GM18907 (cell line): Measurements from ENCODE around the gene PDHB.

Experiments
- ATAC-seq: cut with Tn5 transposase; IDR thresholded peaks from one replicate; pipeline ENCODE4 v1.9.1; 2021; ENCODE audit warnings: mild to moderate bottlenecking, moderate library complexity; ENCODE audit not compliant: unreplicated experiment

PDHB gene

DNA sequence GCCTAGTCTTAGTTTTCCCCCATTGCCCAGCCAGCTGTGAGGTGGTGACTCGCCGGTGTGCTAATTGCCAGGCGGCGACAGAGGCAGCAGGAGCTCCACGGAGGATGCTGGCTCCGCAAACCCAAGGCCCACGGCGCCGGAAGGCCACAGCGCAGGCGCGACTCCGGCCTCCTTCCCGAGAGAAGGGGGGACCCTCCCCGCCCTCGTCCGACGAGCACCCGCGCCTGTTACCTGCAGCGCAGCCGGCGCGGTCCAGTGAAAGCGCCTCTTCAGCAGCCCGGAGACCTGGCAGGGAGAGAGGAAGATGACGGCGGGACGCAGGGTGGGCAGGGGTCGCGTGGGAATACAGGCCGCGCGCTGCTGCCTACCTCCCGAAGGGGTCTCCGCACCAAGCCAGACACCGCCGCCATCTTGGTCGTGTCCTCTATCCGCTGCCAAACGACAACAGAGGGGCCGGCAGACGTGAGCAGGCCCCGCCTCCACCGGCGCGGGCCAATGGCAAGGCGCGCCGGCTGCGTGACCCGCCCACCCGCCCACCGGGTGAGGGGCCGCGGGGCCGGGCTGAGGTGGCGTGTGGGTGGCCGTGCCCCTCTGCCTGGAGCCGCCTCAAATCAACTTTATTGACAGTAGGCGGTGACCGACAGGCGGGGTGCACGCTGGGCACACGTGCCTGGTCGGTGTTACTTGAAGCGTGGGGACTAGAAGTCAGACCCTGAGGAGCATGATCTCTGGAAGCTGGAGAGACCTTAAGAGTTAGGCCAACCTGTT, at the start of gene PDHB:
PDHB (minus strand) TSS at position 433 of the 768 bp plus-strand sequence; CDS start at position 410, 23 bp downstream.
- ATAC-seq: peak; percentile 98

- ATAC-seq: no peak
Measured at GRCh38 chr3:58482917-58483636, 49.4 kb upstream of the PDHB start.

DNA sequence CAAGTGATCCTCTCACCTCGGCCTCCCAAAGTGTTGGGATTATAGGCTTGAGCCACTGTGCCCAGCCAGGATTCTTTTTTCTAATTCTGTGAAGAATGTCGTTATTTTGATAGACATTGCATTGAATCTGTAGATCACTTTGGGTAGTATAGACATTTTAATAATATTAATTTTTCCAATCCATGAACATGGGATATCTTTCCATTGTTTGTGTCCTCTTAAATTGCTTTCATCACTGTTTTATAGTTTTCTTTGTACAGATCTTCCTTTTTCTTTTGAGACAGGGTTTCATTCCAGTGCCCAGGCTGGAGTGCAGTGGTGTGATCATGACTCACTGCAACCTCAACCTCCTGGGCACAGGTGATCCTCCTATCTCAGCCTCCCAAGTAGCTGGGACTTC, 46.7 kb upstream of the PDHB start:
- no peak for ATAC-seq

DNA sequence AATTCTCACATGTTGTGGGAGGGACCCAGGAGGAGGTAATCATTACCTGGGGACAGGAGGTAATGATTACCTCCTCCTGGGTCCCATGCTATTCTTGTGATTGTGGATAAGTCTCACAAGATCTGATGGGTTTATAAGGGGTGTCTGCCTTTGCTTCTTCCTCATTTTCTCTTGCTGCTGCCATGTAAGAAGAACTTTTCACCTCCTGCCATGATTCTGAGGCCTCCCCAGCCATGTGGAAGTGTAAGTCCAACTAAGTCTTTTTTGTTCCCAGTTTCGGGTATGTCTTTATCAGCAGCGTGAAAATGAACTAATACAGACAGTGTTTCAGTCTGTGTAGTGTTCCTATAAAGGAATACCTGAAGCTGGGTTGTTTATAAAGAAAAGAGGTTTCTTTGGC, 45.1 kb upstream of the PDHB start:
- ATAC-seq: no peak

DNA sequence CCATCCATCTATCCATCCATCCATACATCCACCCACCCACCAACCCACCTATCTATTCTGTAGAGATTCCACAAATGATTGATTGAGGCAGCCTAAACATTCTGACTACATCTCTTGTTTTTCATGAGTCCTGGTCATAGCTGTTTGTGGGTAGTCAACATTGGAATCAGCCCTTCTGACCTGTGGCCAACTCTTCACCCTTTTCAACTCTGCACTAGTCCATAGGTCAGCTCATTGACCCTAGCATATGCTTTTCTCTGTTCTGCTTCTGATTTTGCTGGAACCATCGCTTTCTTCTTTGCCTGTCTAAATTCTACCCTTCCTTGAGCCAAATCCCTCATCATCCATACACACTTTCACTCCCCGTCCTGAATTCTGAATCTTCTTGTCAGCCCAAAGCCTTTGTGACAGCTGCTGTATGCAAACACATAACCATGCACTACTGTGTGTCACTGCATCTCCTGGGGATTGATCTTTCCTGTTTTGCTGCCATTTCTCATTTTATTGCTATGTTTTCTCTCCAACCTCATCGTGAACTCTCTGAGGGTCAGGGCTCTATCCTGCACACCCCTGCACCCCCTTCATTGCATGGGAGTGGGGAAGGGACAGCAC, 41.4 kb upstream of the PDHB start:
- ATAC-seq: no peak

- no peak for ATAC-seq
Measured at GRCh38 chr3:58474348-58474911, 40.8 kb upstream of the PDHB start.

DNA sequence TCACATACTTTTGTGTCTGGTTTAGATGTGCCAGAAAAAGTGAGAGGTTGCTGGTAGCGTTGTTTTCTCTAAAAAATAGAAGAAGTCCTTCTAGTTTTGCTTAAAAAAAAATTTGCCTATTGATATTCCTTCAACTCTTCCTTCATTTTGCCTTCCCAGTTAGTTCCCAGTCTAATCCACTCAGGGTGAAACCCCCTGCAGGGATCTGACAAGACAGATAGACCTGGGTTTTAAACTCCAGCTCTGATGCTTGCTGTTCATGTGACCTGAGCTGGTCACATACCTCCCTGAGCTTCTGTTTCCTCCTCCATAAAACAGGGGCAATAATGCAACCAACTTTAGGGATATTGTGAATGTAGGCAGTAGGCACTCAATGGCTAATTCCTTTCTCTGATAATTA, 39.6 kb upstream of the PDHB start:
- no peak for ATAC-seq

DNA sequence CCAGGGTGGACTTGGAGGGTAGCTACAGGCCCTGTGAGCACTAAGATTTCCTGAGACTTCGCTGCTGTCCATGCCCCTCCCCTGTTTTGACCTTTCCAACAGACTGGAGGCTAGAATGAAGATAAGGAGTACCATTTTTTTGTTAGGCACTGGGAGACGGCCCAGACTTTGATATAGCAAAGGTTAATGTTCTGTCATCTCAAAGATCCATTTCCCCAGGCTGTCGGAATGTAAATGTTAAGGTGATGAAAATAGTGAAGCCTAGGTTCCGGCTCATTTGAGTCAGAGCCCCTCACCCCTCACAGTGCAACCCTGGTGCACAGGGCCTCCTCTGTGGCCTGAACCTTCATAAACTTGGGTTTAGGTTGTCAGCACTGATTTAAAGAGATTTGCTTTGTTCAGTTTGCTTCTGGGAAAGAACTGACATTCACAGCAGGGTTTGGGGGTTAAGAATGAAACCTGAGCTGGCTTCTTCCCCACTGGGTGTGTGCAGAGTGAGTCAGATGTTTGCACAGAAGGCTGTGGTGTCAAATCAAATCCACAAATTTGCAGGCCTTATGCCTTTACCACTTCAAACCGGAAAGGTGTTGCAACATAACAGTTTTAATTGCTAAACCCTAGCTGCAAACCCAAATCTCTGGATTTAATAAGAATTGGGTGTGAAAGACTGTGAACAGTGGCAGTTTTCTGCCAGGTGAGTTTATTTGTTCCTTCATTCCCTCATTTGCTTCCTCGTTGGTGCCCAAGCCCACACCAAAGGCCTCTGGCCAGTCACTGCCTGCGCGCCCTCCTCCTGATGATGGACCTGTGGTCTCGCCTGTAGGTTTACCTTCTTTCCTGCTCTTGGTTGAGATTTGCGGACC, 37.6 kb upstream of the PDHB start:
- ATAC-seq: no peak

- ATAC-seq: no peak
Measured at GRCh38 chr3:58470363-58471024, 36.9 kb upstream of the PDHB start.

- ATAC-seq: no peak
Measured at GRCh38 chr3:58469096-58469495, 35.5 kb upstream of the PDHB start.

- no peak for ATAC-seq
Measured at GRCh38 chr3:58466899-58467563, 33.4 kb upstream of the PDHB start.

GRCh38 chr3:58464866-58465265, 31.2 kb upstream of the PDHB start:
- no peak for ATAC-seq

DNA sequence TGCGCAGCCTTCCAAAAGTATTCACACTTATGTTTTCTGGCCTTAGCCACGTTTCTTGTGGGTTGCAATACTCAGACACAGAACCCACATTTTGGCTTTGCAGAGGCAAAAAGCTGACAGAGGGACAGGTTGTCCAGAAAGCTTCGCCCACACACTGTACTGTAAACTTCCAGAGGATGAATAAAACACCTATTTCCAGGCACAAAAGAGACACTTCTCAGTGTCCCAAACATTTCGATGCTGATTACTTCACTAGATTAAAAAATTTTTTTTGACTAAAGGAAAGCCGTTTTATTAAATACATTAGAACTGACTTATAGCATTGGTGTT, 30.3 kb upstream of the PDHB start:
- ATAC-seq: no peak

- peak; percentile 66 for ATAC-seq
Measured at GRCh38 chr3:58463181-58463941, 29.7 kb upstream of the PDHB start.

GRCh38 chr3:58462829-58463180, 29.2 kb upstream of the PDHB start:
- no peak for ATAC-seq

- no peak for ATAC-seq
Measured at GRCh38 chr3:58459160-58459559, 25.5 kb upstream of the PDHB start.

GRCh38 chr3:58452176-58452575, 18.5 kb upstream of the PDHB start:
- ATAC-seq: no peak

DNA sequence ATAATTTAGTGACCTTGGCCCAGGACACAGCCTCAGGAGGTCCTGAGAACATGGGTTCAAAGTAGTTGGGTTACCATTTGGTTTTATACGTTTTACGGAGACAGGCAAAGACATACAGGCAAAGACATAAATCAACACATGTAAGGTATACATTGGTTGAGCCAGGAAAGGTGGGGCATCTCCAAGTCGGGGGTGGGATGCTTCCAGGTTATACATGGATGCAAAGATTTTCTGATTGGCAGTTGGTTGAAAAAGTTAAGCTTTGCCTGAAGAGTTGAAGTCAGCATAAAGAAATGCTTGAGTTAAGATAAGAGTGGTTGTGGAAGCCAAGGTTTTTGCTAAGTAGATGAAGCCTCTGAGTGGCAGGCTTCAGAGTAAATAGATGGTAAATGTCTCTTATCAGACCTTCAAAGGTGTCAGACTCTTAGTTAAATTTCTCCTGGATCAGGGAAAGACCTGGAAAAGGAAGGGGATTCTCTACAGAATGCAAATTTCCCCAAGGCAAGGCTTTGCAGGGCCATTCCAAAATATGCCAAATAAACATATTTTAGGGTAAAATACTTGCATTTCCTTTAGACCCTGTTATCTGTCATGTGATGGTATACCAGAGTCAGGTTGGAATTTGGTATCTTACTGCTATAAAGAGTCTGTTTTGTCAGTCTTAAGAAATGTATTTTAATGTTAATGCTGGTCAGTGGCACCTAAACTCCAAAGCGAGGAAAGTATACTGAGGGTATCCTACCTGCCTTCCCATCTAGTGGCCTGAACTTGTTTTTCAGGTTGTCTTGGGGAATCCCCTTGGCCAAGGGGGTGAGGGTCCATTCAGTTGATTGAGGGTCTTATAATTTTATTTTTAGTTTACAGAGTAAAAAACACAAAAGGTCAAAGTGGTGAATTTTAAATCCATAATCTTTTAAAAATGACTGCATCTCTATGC, 8.2 kb upstream of the PDHB start:
- no peak for ATAC-seq
